Naive thymus-derived CD4-positive, alpha-beta T cell (primary cell): ENCODE measurements around the gene ARHGAP25. TPM values are rescaled to one million over a fixed set of nuclear protein-coding genes. Genes with fewer than 3 reads are reported as not detected.

ENCODE experiments used
- ATAC-seq: fragments of 150-1000 bp; cut with Tn5 transposase; 2 replicates; pipeline ENCODE4 v1.10.0; 2021; ENCODE audit warnings: mild to moderate bottlenecking, moderate library complexity
- CTCF ChIA-PET: fragments of 350-600 bp; sonication (Branson Sonifier 250); formaldehyde crosslinking; loops from one replicate; lab custom pipeline; 2021; ENCODE audit warnings: antibody characterized with exemption; lab: Charles Lee
- POLR2A ChIA-PET: fragments of 350-600 bp; sonication (Branson Sonifier 250); formaldehyde crosslinking; loops from one replicate; lab custom pipeline; 2021; ENCODE audit warnings: antibody characterized with exemption, inconsistent platforms; lab: Charles Lee
- DNase-seq, 9 donors: peaks; one replicate each; pipeline versions ENCODE4 v3.0.0 to v3.0.0-alpha.2; 2020 to 2022; ENCODE audit warnings: mixed read lengths in 1 of 9
- H3K27ac ChIP-seq: one replicate; pipeline ENCODE4 v1.7.0; 2013; ENCODE audit warnings: mild to moderate bottlenecking, low read depth, low read length, moderate library complexity
- H3K27me3 ChIP-seq, 2 donors: one replicate each; pipeline ENCODE4 v1.7.0; 2013; ENCODE audit warnings: low read length in 2 of 2, mild to moderate bottlenecking in 2 of 2, moderate library complexity in 2 of 2; ENCODE audit not compliant: control insufficient read depth in 2 of 2, insufficient read depth in 2 of 2
- H3K36me3 ChIP-seq, 3 experiments: 1 replicate in 2 of 3; 2 replicates in 1 of 3; pipeline ENCODE4 v1.7.0; 2013; ENCODE audit warnings: low read length in 3 of 3, mild to moderate bottlenecking in 3 of 3, moderate library complexity in 1 of 3; ENCODE audit not compliant: insufficient read depth in 3 of 3, control insufficient read depth in 2 of 3
- H3K4me1 ChIP-seq, 2 donors: one replicate each; pipeline ENCODE4 v1.7.0; 2013; ENCODE audit warnings: low read length in 2 of 2, mild to moderate bottlenecking in 2 of 2, moderate library complexity in 1 of 2; ENCODE audit not compliant: control insufficient read depth in 2 of 2, insufficient read depth in 2 of 2
- H3K4me3 ChIP-seq: 2 replicates; pipeline ENCODE4 v1.7.0; 2013; ENCODE audit warnings: mild to moderate bottlenecking, low read length
- H3K9me3 ChIP-seq, 3 experiments: 1 replicate in 2 of 3; 2 replicates in 1 of 3; pipeline ENCODE4 v1.7.0; 2013; ENCODE audit warnings: low read length in 3 of 3; ENCODE audit not compliant: control insufficient read depth in 2 of 3
- H3K27ac Mint-ChIP-seq, 9 donors: one replicate each; pipeline ENCODE4 v1.8.0; 2020 to 2022; ENCODE audit warnings: mixed read lengths in 9 of 9, mild to moderate bottlenecking in 8 of 9, moderate library complexity in 5 of 9, inconsistent platforms in 2 of 9
- H3K27me3 Mint-ChIP-seq, 5 donors: one replicate each; pipeline ENCODE4 v1.8.0; 2021 to 2022; ENCODE audit warnings: mixed read lengths in 5 of 5, mild to moderate bottlenecking in 1 of 5
- H3K36me3 Mint-ChIP-seq, 5 donors: one replicate each; pipeline ENCODE4 v1.8.0; 2020 to 2022; ENCODE audit warnings: mixed read lengths in 5 of 5, mild to moderate bottlenecking in 3 of 5, inconsistent platforms in 1 of 5
- H3K4me1 Mint-ChIP-seq, 7 donors: one replicate each; pipeline ENCODE4 v1.8.0; 2020 to 2022; ENCODE audit warnings: mixed read lengths in 7 of 7, mild to moderate bottlenecking in 3 of 7, inconsistent platforms in 1 of 7
- H3K4me3 Mint-ChIP-seq, 10 donors: one replicate each; pipeline ENCODE4 v1.8.0; 2020 to 2022; ENCODE audit warnings: mild to moderate bottlenecking in 10 of 10, mixed read lengths in 10 of 10, moderate library complexity in 6 of 10, inconsistent platforms in 2 of 10
- H3K9me3 Mint-ChIP-seq, 11 donors: one replicate each; pipeline ENCODE4 v1.8.0; 2020 to 2022; ENCODE audit warnings: mixed read lengths in 11 of 11, mild to moderate bottlenecking in 4 of 11, inconsistent platforms in 1 of 11, moderate library complexity in 1 of 11
- intact Hi-C, 2 donors: fragments of 100-400 bp; cut with micrococcal nuclease; formaldehyde crosslinking; loops; one replicate each; pipeline ENCODE4 v1.15.1; 2023
- polyA plus RNA-seq, 2 donors: library from polyadenylated mRNA; unstranded; fragments of 300-500 nt; fragmentation: Illumina TruSeq; gene quantifications; one replicate each; pipeline ENCODE4 v1.2.3, GENCODE V29; 2021
- total RNA-seq, 6 experiments: library from RNA in 5 of 6; stranded (reverse) in 5 of 6; gene quantifications; 1 replicate in 5 of 6; 2 replicates in 1 of 6; pipeline ENCODE4 v1.2.3 and lab custom pipeline; 2021 to 2026

ARHGAP25 gene
- total and polyA plus RNA-seq, 7 experiments from 2014 or later, result 63.3 to 139 (median 116) TPM

- H3K4me3 Mint-ChIP-seq, result peak overlapping the region in 3 of 10 donors; percentile 65 to 85 (median 84)
- H3K27me3 ChIP-seq, result no peaks in the 10 kb centered on the region
- H3K4me3 ChIP-seq, result peak overlapping the region; percentile 77
- H3K9me3 Mint-ChIP-seq, result peaks cover 0 to 6% (median 0%) of the 10 kb centered on the region in 11 donors
- H3K27ac ChIP-seq, result peak overlapping the region; percentile 78
- no peaks in the 10 kb centered on the region for H3K27me3 Mint-ChIP-seq
- H3K27ac Mint-ChIP-seq, result peak overlapping the region in 6 of 9 donors; percentile 63 to 94 (median 85)
- peaks cover 2 to 13% (median 7%) of the 10 kb centered on the region in 3 experiments for H3K36me3 ChIP-seq
- ATAC-seq, result peak; percentile 48
- no peaks in the 10 kb centered on the region for H3K9me3 ChIP-seq
- peaks cover 86 to 92% of the 10 kb centered on the region in 2 donors for H3K4me1 ChIP-seq
- intact Hi-C loops, result loop anchor here in 1 of 2 donors (1.0 kb wide), 1 partner anchor 10 kb away; no protein-coding TSS in a partner anchor
- H3K36me3 Mint-ChIP-seq, result peaks cover 5 to 62% (median 34%) of the 10 kb centered on the region in 5 donors
- H3K4me1 Mint-ChIP-seq, result peaks cover 58 to 89% (median 84%) of the 10 kb centered on the region in 7 donors
- POLR2A ChIA-PET, result interaction anchor here (0.6 to 5.9 kb wide), 13 partner anchors 9 to 274 kb away, joined by 3 to 40 read pairs (median 5); partner anchors contain the start of genes APLF and FBXO48
- CTCF ChIA-PET, result interaction anchor here (0.9 to 6.3 kb wide), 12 partner anchors 10 to 278 kb away, joined by 3 to 73 read pairs (median 4); no protein-coding TSS in a partner anchor
- no peak for DNase-seq
These were observed 6.6 kb downstream of the ARHGAP25 start for GRCh38 chr2:68741238-68741637.

DNA sequence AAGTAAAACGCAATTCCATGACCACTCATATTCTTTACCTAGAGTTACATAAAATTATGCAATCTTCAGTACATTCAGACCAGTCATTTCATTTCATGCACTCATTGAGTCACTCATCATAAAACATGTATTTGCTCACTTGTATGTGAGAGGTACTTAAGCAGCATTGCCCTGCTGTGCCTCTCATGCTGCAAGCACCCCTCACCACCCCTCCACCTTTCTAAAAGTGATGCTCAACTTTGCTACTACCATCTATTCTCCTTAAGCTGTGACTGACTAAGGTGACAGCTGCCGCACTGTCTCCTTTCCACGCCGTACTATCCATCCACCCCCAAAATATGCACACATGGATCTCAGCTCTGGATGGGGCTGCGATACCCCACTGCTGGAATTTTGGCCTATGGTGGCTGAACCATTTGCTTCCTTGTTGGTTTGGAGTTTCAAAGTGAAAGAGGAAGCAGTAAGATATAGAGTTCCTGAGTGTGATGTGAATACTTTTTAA lies 7.2 kb downstream of the ARHGAP25 start:
- POLR2A ChIA-PET, result interaction anchor here (0.6 to 5.9 kb wide), 10 partner anchors 11 to 183 kb away, joined by 3 to 40 read pairs (median 7); no protein-coding TSS in a partner anchor
- H3K4me1 ChIP-seq, result peaks cover 88 to 93% of the 10 kb centered on the region in 2 donors
- Mint-ChIP-seq H3K4me1 (peaks cover 61 to 93% (median 88%) of the 10 kb centered on the region in 7 donors), H3K27ac (peak overlapping the region in 6 of 9 donors; percentile 9 to 77 (median 68)), H3K27me3 (no peaks in the 10 kb centered on the region), H3K36me3 (peaks cover 5 to 64% (median 37%) of the 10 kb centered on the region in 5 donors), H3K9me3 (peaks cover 0 to 6% (median 0%) of the 10 kb centered on the region in 11 donors), H3K4me3 (peak overlapping the region in 7 of 10 donors; percentile 45 to 85 (median 63))
- DNase-seq, result no peak
- H3K9me3 ChIP-seq, result no peaks in the 10 kb centered on the region
- no peak for ATAC-seq
- H3K27ac ChIP-seq, result peak overlapping the region; percentile 78
- no peaks in the 10 kb centered on the region for H3K27me3 ChIP-seq
- H3K36me3 ChIP-seq, result peaks cover 3 to 13% (median 10%) of the 10 kb centered on the region in 3 experiments
- CTCF ChIA-PET, result interaction anchor here (1.0 to 6.3 kb wide), 11 partner anchors 9 to 279 kb away, joined by 3 to 73 read pairs (median 5); no protein-coding TSS in a partner anchor
- intact Hi-C loops, result loop anchor here in 1 of 2 donors (1.0 kb wide), 1 partner anchor 9 kb away; no protein-coding TSS in a partner anchor
- peak overlapping the region; percentile 22 for H3K4me3 ChIP-seq

GRCh38 chr2:68742626-68743415 lies 8.2 kb downstream of the ARHGAP25 start:
- CTCF ChIA-PET, result interaction anchor here (1.0 to 6.3 kb wide), 7 partner anchors 8 to 182 kb away, joined by 3 to 73 read pairs (median 7); no protein-coding TSS in a partner anchor
- no peaks in the 10 kb centered on the region for H3K27me3 ChIP-seq
- peak overlapping the region; percentile 27 for H3K4me3 ChIP-seq
- DNase-seq, result no peak
- Mint-ChIP-seq H3K4me3 (peak overlapping the region in 8 of 10 donors; percentile 43 to 82 (median 67)), H3K27me3 (no peaks in the 10 kb centered on the region), H3K27ac (peak overlapping the region in 8 of 9 donors; percentile 42 to 87 (median 76)), H3K36me3 (peaks cover 5 to 69% (median 41%) of the 10 kb centered on the region in 5 donors), H3K4me1 (peaks cover 69 to 98% (median 93%) of the 10 kb centered on the region in 7 donors), H3K9me3 (peaks cover 0 to 6% (median 0%) of the 10 kb centered on the region in 11 donors)
- no peaks in the 10 kb centered on the region for H3K9me3 ChIP-seq
- H3K27ac ChIP-seq, result peak overlapping the region; percentile 5
- peaks cover 93% of the 10 kb centered on the region in 2 donors for H3K4me1 ChIP-seq
- intact Hi-C loops, result no loop called here
- H3K36me3 ChIP-seq, result peaks cover 3 to 13% (median 10%) of the 10 kb centered on the region in 3 experiments
- ATAC-seq, result no peak
- POLR2A ChIA-PET, result interaction anchor here (0.6 to 5.9 kb wide), 10 partner anchors 8 to 108 kb away, joined by 3 to 40 read pairs (median 6); partner anchors contain the start of gene ARHGAP25

- Histone ChIP-seq H3K9me3 (no peaks in the 10 kb centered on the region), H3K4me1 (peaks cover 94 to 95% of the 10 kb centered on the region in 2 donors), H3K36me3 (peaks cover 3 to 13% (median 10%) of the 10 kb centered on the region in 3 experiments), H3K4me3 (no peak overlapping the region), H3K27me3 (no peaks in the 10 kb centered on the region), H3K27ac (peak overlapping the region; percentile 26)
- peak overlapping the region in 8 of 9 donors; percentile 42 to 87 (median 76) for H3K27ac Mint-ChIP-seq
- CTCF ChIA-PET, result interaction anchor here (0.6 to 3.8 kb wide), 5 partner anchors 16 to 181 kb away, joined by 3 to 15 read pairs (median 3); no protein-coding TSS in a partner anchor
- DNase-seq (no peak), ATAC-seq (no peak)
- no peaks in the 10 kb centered on the region for H3K27me3 Mint-ChIP-seq
- H3K9me3 Mint-ChIP-seq, result peaks cover 0 to 6% (median 0%) of the 10 kb centered on the region in 11 donors
- H3K36me3 Mint-ChIP-seq, result peaks cover 5 to 68% (median 41%) of the 10 kb centered on the region in 5 donors
- peak overlapping the region in 8 of 10 donors; percentile 42 to 82 (median 67) for H3K4me3 Mint-ChIP-seq
- peaks cover 76 to 98% (median 93%) of the 10 kb centered on the region in 7 donors for H3K4me1 Mint-ChIP-seq
- POLR2A ChIA-PET, result interaction anchor here (0.6 to 4.1 kb wide), 7 partner anchors 9 to 94 kb away, joined by 3 to 40 read pairs (median 4); partner anchors contain the start of gene ARHGAP25
- intact Hi-C loops, result no loop called here
These were observed 8.9 kb downstream of the ARHGAP25 start for GRCh38 chr2:68743531-68743930.

- ChIA-PET CTCF (interaction anchor here (0.5 to 3.8 kb wide), 10 partner anchors 10 to 281 kb away, joined by 3 to 15 read pairs (median 4); no protein-coding TSS in a partner anchor), POLR2A (interaction anchor here (1.1 to 4.1 kb wide), 9 partner anchors 10 to 92 kb away, joined by 3 to 40 read pairs (median 4); partner anchors contain the start of gene ARHGAP25)
- Histone ChIP-seq H3K36me3 (peaks cover 3 to 13% (median 10%) of the 10 kb centered on the region in 3 experiments), H3K27ac (peak overlapping the region; percentile 25), H3K4me3 (no peak overlapping the region), H3K27me3 (no peaks in the 10 kb centered on the region), H3K9me3 (no peaks in the 10 kb centered on the region), H3K4me1 (peaks cover 93 to 96% of the 10 kb centered on the region in 2 donors)
- H3K27me3 Mint-ChIP-seq, result no peaks in the 10 kb centered on the region
- DNase-seq (no peak), ATAC-seq (no peak)
- H3K4me1 Mint-ChIP-seq, result peaks cover 81 to 98% (median 95%) of the 10 kb centered on the region in 7 donors
- peak overlapping the region in 7 of 10 donors; percentile 17 to 78 (median 64) for H3K4me3 Mint-ChIP-seq
- peaks cover 5 to 64% (median 40%) of the 10 kb centered on the region in 5 donors for H3K36me3 Mint-ChIP-seq
- peaks cover 0 to 6% (median 0%) of the 10 kb centered on the region in 11 donors for H3K9me3 Mint-ChIP-seq
- intact Hi-C loops, result no loop called here
- peak overlapping the region in 7 of 9 donors; percentile 67 to 87 (median 78) for H3K27ac Mint-ChIP-seq
These were observed 9.8 kb downstream of the ARHGAP25 start for GRCh38 chr2:68744366-68744912.
